T-cell (primary cell): ENCODE data around the gene RNASEH1. TPM values are rescaled to one million over a fixed set of nuclear protein-coding genes. Genes with fewer than 3 reads are reported as not detected.

Source experiments
- ATAC-seq, 4 experiments: fragments of 200-7000 bp in 3 of 4; fragments of 150-1000 bp in 1 of 4; cut with Tn5 transposase; replicated peaks in 1 of 4; 1 replicate in 3 of 4; 2 replicates in 1 of 4; pipeline ENCODE4 v1.10.0; 2021; ENCODE audit warnings: moderate library complexity in 3 of 4, mild to moderate bottlenecking in 2 of 4, moderate number of reproducible peaks in 1 of 4
- CTCF ChIA-PET, 2 donors: fragments of 300-600 bp; sonication (Branson Sonifier 250); formaldehyde crosslinking; loops; one replicate each; lab custom pipeline; 2022; ENCODE audit warnings: antibody characterized with exemption in 2 of 2; lab: Charles Lee
- POLR2A ChIA-PET, 2 donors: fragments of 300-600 bp; sonication (Branson Sonifier 250); formaldehyde crosslinking; loops; one replicate each; lab custom pipeline; 2022; ENCODE audit warnings: antibody characterized with exemption in 2 of 2; lab: Charles Lee
- DNase-seq, 35 experiments: peaks; one replicate each; pipeline versions ENCODE4 v3.0.0 to v3.0.0-alpha.2; 2013 to 2023
- H3K27ac ChIP-seq: one replicate; pipeline ENCODE4 v1.5.1; 2013; ENCODE audit warnings: low read length
- H3K27me3 ChIP-seq, 2 experiments: replicated peaks in 1 of 2; 1 replicate in 1 of 2; 2 replicates in 1 of 2; pipeline versions ENCODE4 v1.6.1 to v1.7.0; 2013; ENCODE audit warnings: low read length in 1 of 2, mixed read lengths in 1 of 2; ENCODE audit not compliant: control insufficient read depth in 2 of 2, insufficient read depth in 2 of 2; ENCODE audit errors: extremely low read depth in 1 of 2
- H3K36me3 ChIP-seq, 2 donors: 1 replicate in 1 of 2; 2 replicates in 1 of 2; pipeline versions ENCODE4 v1.6.1 to v1.7.0; 2013; ENCODE audit warnings: low read length in 1 of 2; ENCODE audit not compliant: control insufficient read depth in 2 of 2, insufficient read depth in 1 of 2; ENCODE audit errors: extremely low read depth in 1 of 2
- H3K4me1 ChIP-seq, 2 experiments: 1 replicate in 1 of 2; 2 replicates in 1 of 2; pipeline versions ENCODE4 v1.6.1 to v1.7.0; 2013; ENCODE audit warnings: low read length in 2 of 2, mixed read lengths in 1 of 2; ENCODE audit not compliant: insufficient read depth in 2 of 2, control insufficient read depth in 1 of 2; ENCODE audit errors: extremely low read depth in 1 of 2
- H3K4me3 ChIP-seq, 2 donors: 1 replicate in 1 of 2; 2 replicates in 1 of 2; pipeline versions ENCODE4 v1.5.1 to v1.7.0; 2013; ENCODE audit warnings: mild to moderate bottlenecking in 2 of 2, low read length in 1 of 2, moderate library complexity in 1 of 2; ENCODE audit not compliant: control insufficient read depth in 1 of 2; ENCODE audit errors: extremely low read depth in 1 of 2
- H3K9me3 ChIP-seq: 2 replicates; pipeline ENCODE4 v1.7.0; 2013
- H3K27ac Mint-ChIP-seq, 2 donors: one replicate each; pipeline ENCODE4 v1.8.0; 2020 to 2021; ENCODE audit warnings: mild to moderate bottlenecking in 2 of 2, mixed read lengths in 2 of 2
- H3K27me3 Mint-ChIP-seq, 2 donors: one replicate each; pipeline ENCODE4 v1.8.0; 2021 to 2022; ENCODE audit warnings: mixed read lengths in 2 of 2
- H3K36me3 Mint-ChIP-seq: one replicate; pipeline ENCODE4 v1.8.0; 2021; ENCODE audit warnings: mixed read lengths
- H3K4me1 Mint-ChIP-seq, 3 donors: one replicate each; pipeline ENCODE4 v1.8.0; 2020 to 2022; ENCODE audit warnings: mixed read lengths in 3 of 3, mild to moderate bottlenecking in 1 of 3
- H3K4me3 Mint-ChIP-seq, 3 donors: one replicate each; pipeline ENCODE4 v1.8.0; 2020 to 2022; ENCODE audit warnings: mild to moderate bottlenecking in 3 of 3, mixed read lengths in 3 of 3, moderate library complexity in 3 of 3
- H3K9me3 Mint-ChIP-seq, 3 donors: one replicate each; pipeline ENCODE4 v1.8.0; 2020 to 2022; ENCODE audit warnings: mixed read lengths in 3 of 3
- WGBS: methylation state at CpG from one replicate; pipeline ENCODE4 v1.1.5; 2013; ENCODE audit warnings: missing lambda C conversion rate; ENCODE audit not compliant: insufficient coverage; 5-methylcytosine and 5-hydroxymethylcytosine counted together
- total RNA-seq, 35 experiments: library from RNA in 6 of 35; stranded (reverse) in 6 of 35; fragments of 120-200 nt in 1 of 35; gene quantifications; one replicate each; pipeline versions ENCODE4 v1.2.1 to v1.2.4 and lab custom pipeline; 2013 to 2026

Gene RNASEH1
- total RNA-seq, 5 donors from 2014 or later (not counting 1 experiment from before 2014, with no cell fraction given) = 24.1 to 28.4 (median 25.2) TPM

- no peak overlapping the region for H3K27ac Mint-ChIP-seq
- no peaks in the 10 kb centered on the region for H3K4me1 ChIP-seq
- H3K27me3 Mint-ChIP-seq = peaks cover 0 to 8% of the 10 kb centered on the region in 2 donors
- no peaks in the 10 kb centered on the region for H3K9me3 ChIP-seq
- H3K4me3 ChIP-seq = no peak overlapping the region
- POLR2A ChIA-PET = no interaction called here
- H3K36me3 Mint-ChIP-seq = peaks cover 9% of the 10 kb centered on the region
- 73% methylated on average over 13 of the region's 22 CpGs for WGBS
- H3K27ac ChIP-seq = no peak overlapping the region
- CTCF ChIA-PET = no interaction called here
- peaks cover 2 to 3% of the 10 kb centered on the region in 2 experiments for H3K27me3 ChIP-seq
- H3K4me3 Mint-ChIP-seq = no peak overlapping the region
- no peaks in the 10 kb centered on the region for H3K9me3 Mint-ChIP-seq
- DNase-seq (peak in 1 of 35 experiments; percentile 0), ATAC-seq (no peak)
- H3K4me1 Mint-ChIP-seq = peaks cover 0 to 13% (median 5%) of the 10 kb centered on the region in 3 donors
- H3K36me3 ChIP-seq = no peaks in the 10 kb centered on the region
Measured at GRCh38 chr2:3598197-3598910, 40.2 kb upstream of the RNASEH1 start.

DNA sequence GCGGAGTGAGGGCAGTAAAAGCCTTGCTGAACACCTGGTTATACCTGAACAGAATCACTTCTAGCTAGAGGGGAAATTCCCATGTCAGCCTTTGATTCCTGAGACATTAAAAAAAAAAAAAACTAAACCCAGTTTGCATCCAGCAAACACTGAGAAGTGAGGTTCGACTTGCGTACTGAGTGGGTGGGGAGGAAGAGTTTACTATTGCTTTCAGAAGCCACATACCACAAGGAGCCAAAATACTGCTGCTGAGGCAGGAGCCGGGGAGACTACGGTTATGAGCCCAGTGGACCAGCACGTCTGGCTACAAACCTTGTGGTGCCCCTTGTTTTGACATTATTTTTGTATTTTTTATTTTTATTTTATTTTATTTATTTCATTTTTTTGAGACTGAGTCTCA is 39.4 kb upstream of the RNASEH1 start:
- no CpG with 5 or more reads among the region's 6 CpGs for WGBS
- H3K27ac ChIP-seq = no peak overlapping the region
- no peaks in the 10 kb centered on the region for H3K9me3 ChIP-seq
- no peak overlapping the region for H3K27ac Mint-ChIP-seq
- no peaks in the 10 kb centered on the region for H3K4me1 ChIP-seq
- H3K4me3 Mint-ChIP-seq = peak overlapping the region in 1 of 3 donors; percentile 8
- no peak overlapping the region for H3K4me3 ChIP-seq
- peaks cover 0 to 8% of the 10 kb centered on the region in 2 donors for H3K27me3 Mint-ChIP-seq
- peaks cover 14% of the 10 kb centered on the region for H3K36me3 Mint-ChIP-seq
- H3K9me3 Mint-ChIP-seq = no peaks in the 10 kb centered on the region
- ATAC-seq (peak in 1 of 4 experiments; percentile 83), DNase-seq (peak in 3 of 35 experiments; percentile 12 to 24 (median 17))
- H3K4me1 Mint-ChIP-seq = peaks cover 0 to 13% (median 5%) of the 10 kb centered on the region in 3 donors
- H3K36me3 ChIP-seq = no peaks in the 10 kb centered on the region
- POLR2A ChIA-PET = no interaction called here
- peaks cover 2 to 3% of the 10 kb centered on the region in 2 experiments for H3K27me3 ChIP-seq
- CTCF ChIA-PET = no interaction called here

DNA sequence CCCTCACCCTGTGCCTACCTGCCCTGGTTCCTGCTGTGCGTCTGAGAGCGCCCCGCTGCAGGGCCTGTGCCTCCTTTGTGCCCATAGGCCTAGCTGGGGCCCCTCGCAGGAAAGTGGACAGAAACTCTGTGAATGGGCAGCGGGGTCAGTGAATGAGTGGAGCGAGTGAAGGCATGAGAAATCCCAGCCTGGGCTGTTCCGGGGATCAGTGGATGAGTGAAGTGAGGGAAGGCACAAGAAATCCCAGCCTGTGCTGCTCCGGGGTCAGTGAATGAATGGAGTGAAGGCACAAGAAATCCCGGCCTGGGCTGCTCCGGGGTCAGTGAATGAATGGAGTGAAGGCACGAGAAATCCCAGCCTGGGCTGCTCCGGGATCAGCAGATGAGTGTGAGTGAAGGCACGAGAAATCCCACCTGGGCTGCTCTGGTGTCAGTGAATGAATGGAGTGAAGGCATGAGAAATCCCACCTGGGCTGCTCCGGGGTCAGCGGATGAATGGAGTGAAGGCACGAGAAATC is 38.8 kb upstream of the RNASEH1 start:
- Mint-ChIP-seq H3K36me3 (peaks cover 16% of the 10 kb centered on the region), H3K27me3 (peaks cover 0 to 8% of the 10 kb centered on the region in 2 donors), H3K4me1 (peaks cover 0 to 13% (median 5%) of the 10 kb centered on the region in 3 donors), H3K9me3 (no peaks in the 10 kb centered on the region), H3K27ac (no peak overlapping the region), H3K4me3 (peak overlapping the region in 1 of 3 donors; percentile 8)
- ChIA-PET POLR2A (no interaction called here), CTCF (no interaction called here)
- DNase-seq = peak in 1 of 35 experiments; percentile 1
- 91% methylated on average over 10 of the region's 16 CpGs for WGBS
- Histone ChIP-seq H3K4me3 (no peak overlapping the region), H3K4me1 (no peaks in the 10 kb centered on the region), H3K27me3 (peaks cover 2 to 3% of the 10 kb centered on the region in 2 experiments), H3K27ac (no peak overlapping the region), H3K36me3 (no peaks in the 10 kb centered on the region), H3K9me3 (no peaks in the 10 kb centered on the region)
- ATAC-seq = no peak

DNA sequence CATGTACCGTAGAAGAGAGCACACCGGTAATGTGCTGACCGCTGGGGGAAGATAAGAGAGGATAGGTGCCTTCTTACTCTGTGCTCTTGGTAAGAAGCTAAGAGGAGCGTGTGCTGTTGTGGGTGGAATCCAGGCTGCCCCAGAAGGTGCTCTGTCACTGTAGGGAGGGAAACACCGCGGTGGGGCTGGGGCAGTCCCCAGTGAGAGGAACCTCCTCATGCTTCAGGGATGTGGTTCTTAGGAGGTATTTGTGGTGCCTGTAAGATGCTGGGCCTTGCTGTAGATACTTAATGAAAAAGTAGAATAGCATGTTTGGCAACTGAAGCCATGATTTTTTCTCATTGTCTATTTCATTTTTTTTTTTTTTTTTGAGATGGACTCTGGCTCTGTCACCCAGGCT is 37.9 kb upstream of the RNASEH1 start:
- Mint-ChIP-seq H3K27ac (no peak overlapping the region), H3K27me3 (peaks cover 0 to 8% of the 10 kb centered on the region in 2 donors), H3K36me3 (peaks cover 16% of the 10 kb centered on the region), H3K4me1 (peaks cover 0 to 13% (median 5%) of the 10 kb centered on the region in 3 donors), H3K4me3 (no peak overlapping the region), H3K9me3 (no peaks in the 10 kb centered on the region)
- CTCF ChIA-PET = no interaction called here
- DNase-seq = peak in 3 of 35 experiments; percentile 5 to 23 (median 22)
- Histone ChIP-seq H3K4me1 (no peaks in the 10 kb centered on the region), H3K27ac (no peak overlapping the region), H3K36me3 (no peaks in the 10 kb centered on the region), H3K27me3 (peaks cover 2 to 3% of the 10 kb centered on the region in 2 experiments), H3K9me3 (no peaks in the 10 kb centered on the region), H3K4me3 (no peak overlapping the region)
- POLR2A ChIA-PET = no interaction called here
- WGBS = 35% methylated on average over 4 of the region's 6 CpGs
- ATAC-seq = peak in 1 of 4 experiments; percentile 69

DNA sequence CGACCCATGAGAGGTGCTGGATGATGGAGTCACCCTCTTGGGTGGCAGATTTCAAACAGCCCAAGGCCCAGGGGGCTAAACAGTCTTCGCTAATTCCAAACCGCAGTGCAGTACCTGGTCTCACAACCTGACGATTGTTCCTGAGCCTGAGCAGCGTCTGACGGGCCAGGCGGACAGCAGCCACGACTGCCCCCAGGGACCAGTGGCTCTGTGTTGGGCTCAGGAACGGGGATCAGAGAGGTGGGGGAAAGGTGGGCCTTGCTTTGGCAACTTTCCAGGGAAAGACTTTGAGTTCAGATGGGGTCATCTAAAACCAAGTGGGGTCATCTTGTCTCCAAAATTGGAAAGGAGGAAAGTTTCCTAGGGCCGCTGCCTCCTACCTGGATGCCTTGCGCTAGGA is 37.3 kb upstream of the RNASEH1 start:
- Mint-ChIP-seq H3K9me3 (no peaks in the 10 kb centered on the region), H3K4me1 (peaks cover 0 to 13% (median 5%) of the 10 kb centered on the region in 3 donors), H3K27ac (no peak overlapping the region), H3K27me3 (peaks cover 0 to 8% of the 10 kb centered on the region in 2 donors), H3K4me3 (no peak overlapping the region), H3K36me3 (peaks cover 16% of the 10 kb centered on the region)
- Histone ChIP-seq H3K9me3 (no peaks in the 10 kb centered on the region), H3K4me3 (no peak overlapping the region), H3K36me3 (no peaks in the 10 kb centered on the region), H3K27me3 (peaks cover 2 to 3% of the 10 kb centered on the region in 2 experiments), H3K27ac (no peak overlapping the region), H3K4me1 (no peaks in the 10 kb centered on the region)
- DNase-seq (peak in 1 of 35 experiments; percentile 4), ATAC-seq (no peak)
- POLR2A ChIA-PET = no interaction called here
- WGBS = 94% methylated on average over 8 of the region's 11 CpGs
- CTCF ChIA-PET = no interaction called here

- Histone ChIP-seq H3K4me3 (no peak within 1 kb of the TSS), H3K27ac (no peak within 1 kb of the TSS), H3K9me3 (no peaks in the 10 kb centered on the region), H3K4me1 (no peaks in the 10 kb centered on the region), H3K27me3 (peaks cover 2 to 3% of the 10 kb centered on the region in 2 experiments), H3K36me3 (no peaks in the 10 kb centered on the region)
- Mint-ChIP-seq H3K4me1 (peaks cover 0 to 13% (median 5%) of the 10 kb centered on the region in 3 donors), H3K36me3 (peaks cover 17% of the 10 kb centered on the region), H3K4me3 (no peak within 1 kb of the TSS), H3K27ac (no peak within 1 kb of the TSS), H3K9me3 (no peaks in the 10 kb centered on the region), H3K27me3 (peaks cover 0 to 8% of the 10 kb centered on the region in 2 donors)
- ATAC-seq (no peak), DNase-seq (no peak)
- POLR2A ChIA-PET = no interaction called here
- WGBS = 56% methylated on average over 33 of the region's 40 CpGs
- CTCF ChIA-PET = no interaction called here
Measured at GRCh38 chr2:3594493-3595281, 36.6 kb upstream of the RNASEH1 start, which contains the start of gene COLEC11. COLEC11 (plus strand) TSS chr2:3595112; CDS start chr2:3604341, 9,229 bp downstream.
